ENCODE measurements around the gene CADM4.
"Not testable (repeated sequence)": the region's sequence is repeated elsewhere in the genome, so short reads cannot be mapped to it uniquely, and the experiment has no call there.

The CADM4 gene

DNA sequence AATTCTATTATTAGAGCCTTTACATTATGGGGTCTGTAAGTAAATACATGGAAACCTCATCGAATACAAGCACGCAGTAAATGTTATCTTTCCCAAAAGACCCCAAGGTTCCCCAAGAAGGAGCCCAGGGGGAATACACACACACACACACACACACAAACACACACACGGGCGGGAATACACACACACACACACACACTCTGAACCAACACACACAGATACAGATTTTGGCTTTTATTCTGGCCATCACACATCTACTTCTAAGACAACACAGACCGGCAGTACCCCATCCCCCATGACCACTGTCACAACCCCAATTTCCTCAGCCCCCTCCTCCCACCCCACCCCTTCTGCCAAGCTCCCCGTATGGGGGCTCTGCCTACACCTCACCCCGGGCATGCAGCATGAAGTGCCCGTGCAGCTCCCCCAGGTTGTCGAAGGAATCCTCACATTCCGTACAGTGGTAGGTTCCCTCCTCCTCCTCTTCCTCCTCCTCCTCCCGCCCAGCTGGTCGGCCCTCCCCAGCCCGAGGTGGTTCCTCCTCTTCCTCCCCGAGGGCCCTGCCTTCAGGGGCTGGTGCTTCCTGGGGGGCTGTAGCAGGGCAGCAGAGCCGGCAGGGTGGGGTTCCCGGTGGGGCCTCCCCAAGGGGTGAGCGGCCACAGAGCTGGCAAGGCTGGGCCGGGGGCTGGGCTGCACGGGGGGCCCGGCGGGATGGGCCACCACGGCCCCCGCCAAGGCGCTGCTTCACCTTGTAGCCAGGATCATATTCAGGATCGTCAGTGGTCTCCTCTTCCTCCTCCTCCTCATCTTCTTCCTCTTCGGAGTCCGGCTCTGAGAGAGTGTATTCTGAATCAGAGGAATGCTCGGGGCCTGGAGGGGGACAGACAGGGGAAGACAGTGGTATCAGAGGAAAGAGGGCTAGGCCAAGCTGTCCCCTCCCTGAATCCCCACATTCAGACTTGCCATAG, 32.1 kb downstream of the CADM4 start:
- DNase-seq (ENCODE audit: low read depth in 2 of 2): no peak

DNA sequence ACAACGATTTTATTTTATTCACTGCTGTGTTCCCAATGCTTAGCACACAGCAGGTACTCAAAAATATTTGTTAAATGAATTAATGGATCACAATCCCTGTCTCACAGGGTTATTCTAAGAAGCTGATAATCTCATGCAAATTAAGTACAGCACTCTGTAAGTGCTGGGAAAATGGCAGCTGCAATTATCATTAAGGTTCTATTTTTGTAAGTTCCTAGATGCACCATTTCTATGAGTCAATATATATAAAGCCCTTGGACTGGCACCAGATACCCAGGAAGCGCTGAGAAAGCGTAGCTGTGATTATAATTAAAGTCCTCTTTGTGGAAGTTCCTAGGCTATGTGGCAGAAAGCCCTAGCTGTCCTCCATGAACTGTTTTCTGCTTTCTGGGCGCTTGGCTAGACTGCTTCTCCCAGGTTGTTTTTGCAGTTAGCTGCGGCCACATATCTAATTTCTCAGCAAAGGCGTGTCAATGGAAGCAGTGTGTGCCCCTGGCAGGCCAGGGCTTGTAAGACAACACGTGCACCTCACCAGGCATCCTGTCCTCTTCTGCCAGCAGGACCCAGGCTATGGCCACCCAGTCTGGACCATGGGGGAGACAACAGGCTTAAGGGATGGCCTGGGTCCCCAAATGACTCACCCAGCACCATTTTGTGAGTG, 33.0 kb downstream of the CADM4 start:
- no peak for DNase-seq (ENCODE audit: low read depth in 2 of 2)

DNA sequence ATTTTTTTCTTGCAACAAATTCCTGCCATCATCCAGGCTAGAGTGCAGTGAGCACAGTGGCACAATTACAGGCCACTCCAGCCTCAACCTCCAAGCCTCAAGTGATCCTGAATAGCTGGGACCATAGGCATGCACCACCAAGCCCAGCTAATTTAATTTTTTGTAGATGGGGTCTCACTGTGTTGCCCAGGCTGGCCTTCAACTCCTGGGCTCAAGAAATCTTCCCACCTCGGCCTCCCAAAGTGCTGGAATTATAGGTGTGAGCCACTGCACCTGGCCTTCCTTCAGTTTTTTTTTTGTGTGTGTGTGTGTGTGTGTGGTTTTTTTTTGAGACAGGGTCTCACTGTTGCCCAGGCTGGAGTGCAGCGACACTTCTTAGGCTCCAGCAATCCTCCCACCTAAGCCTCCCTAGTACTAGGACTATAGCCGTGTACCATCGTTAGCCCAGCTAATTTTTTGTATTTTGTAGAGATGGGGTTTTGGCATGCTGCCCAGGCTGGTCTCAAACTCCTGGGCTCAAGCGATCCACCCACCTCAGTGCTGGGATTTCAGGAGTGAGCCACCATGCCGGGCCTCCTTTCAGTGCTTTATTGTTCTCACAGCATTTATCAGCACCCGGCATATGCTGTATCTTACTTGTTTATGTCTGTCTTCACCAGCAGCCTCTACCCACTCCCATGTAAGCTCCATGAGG, 33.6 kb downstream of the CADM4 start:
- no peak for DNase-seq (ENCODE audit: low read depth in 2 of 2)

DNA sequence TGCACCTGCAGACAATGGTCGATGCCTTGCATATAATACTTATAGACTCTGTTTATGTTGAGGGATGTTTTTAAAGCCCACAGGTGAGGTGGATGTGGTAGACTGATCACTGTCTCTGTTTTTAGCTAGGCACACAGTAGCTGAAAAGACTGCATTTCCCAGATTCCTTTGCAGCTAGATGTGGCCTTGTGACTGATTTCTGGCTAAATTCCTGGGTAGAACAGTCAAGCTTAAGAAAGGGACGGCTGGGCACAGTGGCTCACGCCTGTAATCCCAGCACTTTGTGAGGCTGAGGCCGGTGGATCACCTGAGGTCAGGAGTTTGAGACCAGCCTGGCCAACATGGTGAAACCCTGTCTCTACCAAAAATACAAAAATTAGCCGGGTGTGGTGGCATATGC, 39.3 kb downstream of the CADM4 start:
- DNase-seq (ENCODE audit: low read depth in 2 of 2): not testable (repeated sequence)

DNA sequence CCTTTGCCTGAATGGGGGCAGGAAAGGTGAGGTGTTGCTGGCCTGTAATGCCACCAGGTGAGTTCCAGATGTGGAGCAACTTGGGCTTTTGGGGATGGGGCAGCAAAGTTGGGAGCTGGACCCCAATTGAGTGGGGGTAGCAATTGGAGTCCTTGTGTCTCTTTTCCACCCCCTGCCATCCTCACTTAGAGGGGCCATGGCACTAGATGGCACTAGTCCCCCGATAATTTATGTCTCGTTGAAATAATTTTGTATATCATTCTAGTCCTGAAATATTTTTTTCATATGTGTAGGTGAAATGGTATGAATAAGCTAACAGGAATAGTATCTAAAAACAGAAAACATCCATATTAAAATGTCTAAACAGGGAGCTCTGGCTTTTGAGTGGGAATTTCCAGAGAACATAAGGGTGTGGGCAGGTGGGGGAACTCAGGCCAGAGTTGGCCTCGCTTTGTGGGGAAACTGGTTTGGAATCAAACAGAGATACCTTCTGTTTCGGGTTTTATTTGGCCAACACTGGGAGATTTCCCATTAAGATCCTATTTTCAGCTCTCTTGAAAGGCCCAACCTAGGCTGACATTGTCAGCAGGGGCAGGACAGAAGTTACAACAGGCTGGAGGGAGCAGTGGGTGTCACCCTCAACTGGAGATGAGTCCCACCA, 39.9 kb downstream of the CADM4 start:
- no peak for DNase-seq (ENCODE audit: low read depth in 2 of 2)

DNA sequence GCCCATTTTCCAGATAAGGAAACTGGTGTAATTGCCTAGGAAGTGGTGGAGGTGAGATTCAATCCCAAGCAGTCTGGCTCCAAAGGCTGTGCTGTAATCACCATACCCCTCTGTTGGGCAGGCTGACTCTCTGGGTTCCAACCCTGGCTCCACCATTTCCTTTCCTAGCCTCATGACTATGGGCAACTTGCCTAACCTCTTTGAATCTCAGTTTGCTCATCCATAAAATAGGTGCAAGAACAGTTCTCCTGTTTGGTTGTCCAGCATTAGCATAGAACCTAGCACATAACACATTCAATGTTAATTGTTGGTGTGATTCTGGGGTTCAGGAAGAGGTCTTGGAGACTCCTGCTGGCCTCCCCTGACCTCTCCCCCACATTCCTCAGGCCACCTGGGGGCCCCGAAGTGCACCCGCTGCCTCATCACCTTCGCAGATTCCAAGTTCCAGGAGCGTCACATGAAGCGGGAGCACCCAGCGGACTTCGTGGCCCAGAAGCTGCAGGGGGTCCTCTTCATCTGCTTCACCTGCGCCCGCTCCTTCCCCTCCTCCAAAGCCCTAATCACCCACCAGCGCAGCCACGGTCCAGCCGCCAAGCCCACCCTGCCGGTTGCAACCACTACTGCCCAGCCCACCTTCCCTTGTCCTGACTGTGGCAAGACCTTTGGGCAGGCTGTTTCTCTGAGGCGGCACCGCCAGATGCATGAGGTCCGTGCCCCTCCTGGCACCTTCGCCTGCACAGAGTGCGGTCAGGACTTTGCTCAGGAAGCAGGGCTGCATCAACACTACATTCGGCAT, 41.0 kb downstream of the CADM4 start:
- no peak for DNase-seq (ENCODE audit: low read depth in 2 of 2)

DNA sequence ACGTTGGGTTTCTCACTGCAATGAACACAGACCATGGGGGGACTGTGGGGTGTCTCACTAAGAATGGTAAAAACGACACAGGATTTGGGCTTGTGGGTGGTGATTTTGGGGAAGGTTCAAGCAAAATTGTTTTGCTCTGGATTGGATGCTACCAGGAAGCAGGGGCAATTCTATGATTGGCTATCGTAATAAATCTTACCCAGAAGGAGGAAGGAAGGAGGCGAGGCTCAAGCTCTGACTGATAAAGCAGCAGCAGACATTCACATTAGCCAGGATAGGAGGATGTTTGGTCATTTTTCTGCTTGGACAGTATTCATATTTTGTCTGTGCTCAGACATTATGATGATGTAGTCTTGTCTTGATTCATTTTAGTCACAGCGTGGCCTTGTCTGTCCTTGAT, 41.8 kb downstream of the CADM4 start:
- DNase-seq (ENCODE audit: low read depth in 2 of 2): no peak

DNA sequence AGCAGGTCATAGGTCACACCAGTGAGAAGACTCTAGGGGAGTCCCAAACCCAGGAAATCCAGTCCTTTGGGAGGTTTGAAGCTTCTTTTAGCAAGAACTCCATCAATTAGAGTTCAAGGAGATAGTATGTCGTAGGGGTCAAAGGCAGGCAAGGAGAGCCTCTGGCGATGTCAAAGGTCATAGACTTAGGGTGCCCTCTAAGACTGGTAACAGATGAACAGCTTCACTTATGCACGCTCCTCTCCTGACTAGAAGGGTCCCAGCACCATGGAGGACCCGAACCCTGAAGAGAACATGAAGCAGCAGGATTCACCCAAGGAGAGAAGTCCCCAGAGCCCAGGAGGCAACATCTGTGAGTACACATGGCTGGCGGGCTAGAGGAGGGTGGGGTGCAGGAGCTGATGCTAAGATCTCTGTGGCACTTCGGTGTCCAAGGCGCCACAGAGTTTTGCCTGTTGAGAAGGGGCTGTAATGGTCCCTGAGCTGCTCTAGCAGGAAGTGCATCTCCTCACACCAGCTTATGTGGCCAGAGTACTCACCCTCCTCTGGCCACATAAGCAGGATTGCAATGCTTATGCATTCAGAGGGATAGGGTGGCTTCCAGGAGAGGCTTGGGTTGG, 42.7 kb downstream of the CADM4 start:
- DNase-seq (ENCODE audit: low read depth in 2 of 2): no peak

DNA sequence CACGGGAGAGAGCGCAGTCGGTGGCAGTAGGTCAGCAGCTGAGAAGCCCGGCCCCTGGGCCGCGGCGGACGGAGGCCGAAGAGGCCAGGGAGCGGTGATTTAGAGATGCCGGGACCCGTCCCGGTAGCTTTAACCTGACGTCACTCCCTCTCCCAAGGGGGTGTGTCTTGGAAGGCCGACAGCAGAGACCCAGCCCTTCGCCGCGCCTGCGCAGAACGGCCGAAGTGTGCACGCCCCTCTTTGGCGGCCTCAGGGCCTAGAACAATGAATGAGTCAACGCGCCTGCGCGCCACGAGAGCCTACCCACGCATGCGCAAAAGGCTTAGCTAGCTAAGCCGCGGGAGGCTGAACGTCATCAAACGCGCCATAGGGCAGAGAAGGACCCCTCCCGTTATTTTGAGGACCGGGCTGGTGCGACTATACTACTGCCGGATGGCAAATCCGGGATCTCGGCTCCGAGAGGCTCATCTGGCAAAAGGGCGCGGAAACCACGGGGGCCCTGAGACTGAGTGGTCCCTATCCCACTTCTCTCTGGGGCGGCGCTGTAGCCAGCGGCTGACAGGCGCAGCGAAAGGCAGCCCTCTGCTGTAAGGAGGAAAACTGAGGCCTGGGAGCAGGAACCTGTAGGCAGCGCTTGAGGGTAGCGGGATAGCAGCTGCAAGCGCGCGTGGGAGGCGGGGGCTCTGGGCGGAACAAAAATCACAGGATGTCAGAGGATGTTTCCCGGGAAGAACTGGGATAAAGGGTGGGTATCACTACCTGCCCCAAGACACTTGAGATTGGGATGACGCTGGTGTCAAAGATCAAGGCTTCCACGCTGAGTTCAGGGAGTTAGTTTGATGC, 43.4 kb downstream of the CADM4 start, which contains the start of the genes IRGQ and ZNF576:
IRGQ (minus strand) TSS at position 136 of the 843 bp plus-strand sequence. CDS start 796 bp downstream, outside the sequence.
ZNF576 (plus strand) TSS at position 597 of the 843 bp plus-strand sequence. CDS start 514 bp downstream, outside the sequence.
- DNase-seq (ENCODE audit: low read depth in 2 of 2): peak; percentile 100

DNA sequence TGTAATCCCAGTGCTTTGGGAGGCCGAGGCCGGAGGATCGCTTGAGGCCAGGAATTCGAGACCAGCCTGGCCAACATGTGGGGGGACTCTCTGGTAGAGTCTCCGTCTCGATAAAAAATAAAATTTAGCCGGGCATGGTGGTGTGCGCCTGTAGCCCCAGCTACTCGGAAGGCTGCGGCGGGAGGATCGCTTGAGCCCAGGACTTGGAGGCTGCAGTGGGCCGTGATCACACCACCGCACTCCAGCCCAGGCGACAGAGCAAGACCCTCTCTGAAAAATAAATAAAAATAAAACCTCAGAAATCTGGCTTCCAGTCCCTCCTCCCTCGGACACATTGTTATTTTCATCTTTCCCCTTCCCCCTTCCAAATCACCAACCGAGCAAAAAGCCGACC, 44.0 kb downstream of the CADM4 start:
- no peak for DNase-seq (ENCODE audit: low read depth in 2 of 2)

DNA sequence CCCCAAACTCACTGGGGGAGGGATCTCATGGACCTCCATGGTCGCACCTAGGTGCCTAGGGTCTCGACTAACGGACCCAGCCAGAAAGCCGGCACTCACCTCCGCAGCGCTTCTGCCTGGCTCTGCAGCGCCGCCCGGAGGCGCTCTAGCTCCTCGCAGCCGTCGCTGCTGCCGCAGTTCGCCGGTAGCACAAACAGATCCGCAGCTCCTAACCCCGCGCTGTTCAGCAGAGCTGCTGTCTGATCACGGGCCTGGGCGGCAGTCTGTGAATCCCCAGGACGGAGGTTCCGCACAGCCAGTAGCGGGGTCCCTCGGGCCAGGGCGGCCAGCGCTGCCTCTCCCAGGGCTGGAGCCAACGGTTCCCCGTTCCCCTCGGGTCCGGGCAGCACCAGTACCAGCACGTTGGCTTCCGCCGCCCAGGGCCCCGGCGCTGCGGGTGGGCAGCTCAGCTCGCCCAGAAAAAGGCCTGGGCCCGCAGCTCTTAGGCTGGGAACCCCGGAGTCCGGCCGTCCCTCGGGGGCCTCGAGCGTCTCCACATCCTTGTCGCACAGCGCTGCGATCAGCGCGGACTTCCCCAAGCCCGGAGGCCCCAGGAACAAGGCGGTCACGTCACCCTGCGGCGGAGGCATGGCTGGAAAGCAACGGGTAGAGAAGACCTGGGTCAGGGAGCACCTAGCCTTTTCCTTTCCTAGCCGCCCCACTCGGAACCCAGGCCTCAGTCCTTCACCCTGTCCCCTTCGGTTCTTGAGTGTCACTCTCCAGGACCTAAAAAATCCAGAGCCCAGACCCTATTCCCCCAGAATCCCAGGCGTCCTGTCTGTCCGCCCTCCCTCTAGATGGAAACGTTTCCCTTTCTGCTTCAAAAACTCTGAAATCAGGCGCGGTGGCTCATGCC, 44.7 kb downstream of the CADM4 start:
- peak in 1 of 2 donors; percentile 38 for DNase-seq (ENCODE audit: low read depth in 2 of 2)

DNA sequence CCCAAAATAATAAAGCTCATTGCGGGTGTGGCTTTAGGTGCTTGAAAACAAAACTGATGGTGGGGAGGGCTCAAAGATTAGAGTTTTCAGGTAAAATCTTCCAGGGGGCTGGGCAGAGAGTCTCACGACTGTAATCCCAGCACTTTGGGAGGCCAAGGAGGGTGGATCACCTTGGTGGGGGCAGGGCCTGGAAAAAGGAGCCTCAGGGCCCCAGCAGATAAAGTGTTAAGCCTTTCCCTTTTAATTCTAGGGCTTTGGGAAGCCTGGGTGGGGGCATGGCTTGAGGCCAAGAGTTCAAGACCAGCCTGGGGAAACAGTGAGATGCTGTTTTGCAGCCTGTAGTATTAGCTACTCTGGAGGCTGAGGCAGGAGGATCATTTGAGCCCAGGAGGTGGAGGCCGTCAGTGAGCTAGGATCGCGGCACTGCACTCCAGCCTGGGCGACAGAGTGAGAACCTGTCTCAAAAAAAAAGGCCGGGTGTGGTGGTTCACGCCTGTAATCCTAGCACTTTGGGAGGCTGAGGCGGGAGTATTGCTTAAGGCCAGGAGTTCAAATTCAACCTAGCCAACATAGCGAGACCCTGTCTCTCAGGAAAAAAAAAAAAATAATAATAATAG, 45.5 kb downstream of the CADM4 start:
- no peak for DNase-seq (ENCODE audit: low read depth in 2 of 2)

DNA sequence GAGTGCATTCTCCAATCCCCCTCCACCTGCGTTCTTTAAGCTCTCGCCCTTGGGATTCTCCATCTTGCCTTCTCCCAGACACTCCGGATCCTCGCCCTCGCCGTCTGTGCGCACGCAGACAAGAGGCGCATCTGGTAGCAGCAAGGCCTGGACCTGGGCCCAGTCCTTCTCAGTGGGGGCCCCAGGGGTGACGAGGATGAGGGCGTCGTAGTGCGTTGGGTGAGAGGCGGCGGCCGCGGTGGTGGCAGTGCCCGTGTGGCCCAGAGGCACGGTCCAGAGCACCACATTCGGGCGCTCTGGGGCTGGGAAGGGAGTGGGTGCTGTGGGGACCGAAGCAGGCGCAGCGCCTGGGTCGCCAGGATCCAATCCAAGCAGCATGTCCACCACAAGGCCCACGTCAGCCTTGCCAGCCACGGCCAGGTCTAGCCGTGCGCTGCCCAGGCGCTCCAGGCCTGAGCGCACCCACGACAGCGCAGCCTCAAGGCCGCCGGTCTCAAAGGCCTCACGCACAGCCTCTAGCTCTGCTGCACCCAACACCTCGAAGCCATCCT, 46.8 kb downstream of the CADM4 start:
- no peak for DNase-seq (ENCODE audit: low read depth in 2 of 2)

DNA sequence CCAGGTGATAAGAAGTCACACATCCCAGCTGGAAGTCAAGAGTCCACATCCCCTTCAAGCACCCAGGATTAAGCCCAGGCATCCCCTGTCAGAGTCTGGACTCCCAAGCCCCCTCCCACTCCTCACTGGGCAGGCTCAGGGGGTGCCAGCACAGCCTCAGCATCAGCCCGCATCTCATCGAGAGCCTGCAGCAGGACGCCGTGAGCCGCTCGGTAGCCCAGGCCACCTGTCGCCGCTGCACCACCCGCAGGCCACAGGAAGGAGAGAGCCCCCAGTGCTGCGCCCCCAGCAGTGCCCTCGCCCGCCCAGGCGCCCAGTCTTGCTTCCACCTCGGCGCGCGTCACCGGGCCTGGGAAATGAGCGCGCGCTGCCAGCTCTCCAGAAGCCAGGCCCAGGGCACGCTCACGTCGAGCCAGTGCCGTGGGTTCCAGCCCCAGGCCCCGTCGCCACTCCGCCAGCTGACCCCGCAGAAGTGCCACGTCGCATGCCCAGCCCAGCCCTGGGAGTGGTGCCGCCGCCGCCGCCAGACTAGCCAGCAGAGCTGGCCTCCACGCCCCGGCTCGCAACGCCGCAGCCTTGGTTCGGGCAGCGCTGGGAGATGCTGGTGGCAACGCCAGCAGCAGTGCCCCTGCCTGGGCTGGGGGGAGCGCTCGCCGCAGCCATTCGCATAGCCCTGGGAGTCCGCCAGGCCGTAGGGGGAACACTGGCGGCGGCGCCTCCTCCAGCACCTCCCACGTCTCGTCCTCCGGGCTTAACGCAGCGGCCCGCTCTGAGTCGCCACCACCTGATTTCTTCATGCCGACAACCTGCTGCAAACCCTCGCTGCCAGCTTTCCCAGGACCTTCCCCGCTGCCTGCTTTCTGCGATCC, 47.5 kb downstream of the CADM4 start:
- DNase-seq (ENCODE audit: low read depth in 2 of 2): no peak

DNA sequence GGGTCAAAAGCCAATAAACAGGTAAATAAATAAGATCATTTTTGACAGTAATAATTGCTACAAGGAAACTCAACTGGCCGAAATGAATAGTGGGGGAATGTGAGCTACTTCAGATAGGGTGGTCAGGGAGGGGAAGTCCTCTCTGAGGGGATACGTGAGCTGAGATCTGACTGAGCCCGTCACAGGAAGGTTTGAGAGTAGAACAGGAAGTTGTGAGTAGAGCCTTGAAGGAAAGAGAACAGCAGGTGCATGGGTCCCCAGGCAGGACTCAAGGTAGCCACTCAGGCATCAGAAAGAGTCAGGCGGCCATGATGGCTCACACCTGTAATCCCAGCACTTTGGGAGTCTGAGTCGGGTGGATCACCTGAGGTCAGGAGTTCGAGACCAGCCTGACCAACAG, 50.0 kb downstream of the CADM4 start:
- DNase-seq (ENCODE audit: low read depth in 2 of 2): no peak

DNA sequence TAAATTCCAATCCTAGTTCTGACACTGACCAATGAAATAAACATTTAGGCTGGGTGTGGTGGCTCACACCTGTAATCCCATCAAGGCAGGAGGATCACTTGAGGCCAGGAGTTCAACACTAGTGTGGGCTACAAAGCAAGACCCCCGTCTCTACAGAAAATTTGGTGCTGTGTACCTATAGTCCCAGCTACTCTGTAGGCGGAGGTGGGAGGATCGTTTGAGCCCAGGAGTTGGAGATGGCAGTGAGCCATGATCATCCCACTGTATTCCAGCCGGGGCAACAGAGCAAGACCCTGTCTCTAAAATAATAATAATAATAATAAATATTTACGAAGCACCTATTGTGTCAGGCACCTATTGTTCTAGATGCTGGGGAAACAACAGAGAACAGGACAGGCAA, 50.4 kb downstream of the CADM4 start:
- DNase-seq (ENCODE audit: low read depth in 2 of 2): no peak

DNA sequence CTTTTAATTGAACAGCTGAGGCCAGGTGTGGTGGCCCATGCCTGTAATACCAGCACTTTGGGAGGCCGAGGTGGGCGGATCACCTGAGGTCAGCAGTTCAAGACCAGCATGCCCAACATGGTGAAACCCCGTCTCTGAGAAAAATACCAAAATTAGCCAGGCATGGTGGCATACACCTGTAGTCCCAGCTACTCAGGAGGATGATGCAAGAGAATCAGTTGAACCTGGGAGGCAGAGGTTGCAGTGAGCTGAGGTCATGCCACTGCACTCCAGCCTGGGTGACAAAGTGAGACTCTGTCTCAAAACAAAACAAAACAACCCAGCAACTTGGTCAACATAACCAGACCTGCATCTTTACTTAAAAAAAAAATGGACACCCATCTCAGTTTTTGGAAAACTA, 52.6 kb downstream of the CADM4 start:
- DNase-seq (ENCODE audit: low read depth in 2 of 2): not testable (repeated sequence)

Measured in activated CD8-positive, alpha-beta memory T cell treated with anti-CD3 and anti-CD28 coated beads for 4 hours (primary cell).